ENCODE data around the gene OCA2.
"Not testable (repeated sequence)": the region's sequence is repeated elsewhere in the genome, so short reads cannot be mapped to it uniquely, and the experiment has no call there.

The OCA2 gene

GRCh38 chr15:28014623-28015200, 84.4 kb downstream of the OCA2 start:
- no peak for DNase-seq (ENCODE audit: low read depth in 1 of 2, low spot score in 1 of 2)
- Histone ChIP-seq H3K27ac (replicated peaks) (no peak overlapping the region), H3K27me3 (ENCODE audit: insufficient read depth, poor library complexity, severe bottlenecking) (no peaks in the 10 kb centered on the region), H3K4me3 (replicated peaks; ENCODE audit: insufficient read depth, low read length) (no peak overlapping the region)
- TF ChIP-seq GABPA (IDR thresholded peaks at IDR 0.05; ENCODE audit: low read depth) = no peak

GRCh38 chr15:28013976-28014375, 85.1 kb downstream of the OCA2 start:
- no peak for DNase-seq (ENCODE audit: low read depth in 1 of 2, low spot score in 1 of 2)
- no peak for TF ChIP-seq REST (IDR thresholded peaks at IDR 0.05; ENCODE audit: insufficient replicate concordance, low read depth)
- no peak for TF ChIP-seq CTCF (IDR thresholded peaks at IDR 0.05; ENCODE audit: insufficient read depth, low read length)
- TF ChIP-seq SPI1 (IDR thresholded peaks at IDR 0.05; ENCODE audit: borderline replicate concordance, low read depth) = no peak
- no peak overlapping the region for H3K4me3 ChIP-seq (replicated peaks; ENCODE audit: insufficient read depth, low read length)
- H3K27me3 ChIP-seq (ENCODE audit: insufficient read depth, poor library complexity, severe bottlenecking) = no peaks in the 10 kb centered on the region
- no peak overlapping the region for H3K27ac ChIP-seq (replicated peaks)

GRCh38 chr15:28013480-28013879, 85.6 kb downstream of the OCA2 start:
- no peaks in the 10 kb centered on the region for H3K27me3 ChIP-seq (ENCODE audit: insufficient read depth, poor library complexity, severe bottlenecking)
- DNase-seq (ENCODE audit: low read depth in 1 of 2, low spot score in 1 of 2) = no peak
- H3K4me3 ChIP-seq (replicated peaks; ENCODE audit: insufficient read depth, low read length) = no peak overlapping the region
- no peak for TF ChIP-seq SPI1 (IDR thresholded peaks at IDR 0.05; ENCODE audit: borderline replicate concordance, low read depth)
- TF ChIP-seq GABPA (IDR thresholded peaks at IDR 0.05; ENCODE audit: low read depth) = no peak
- no peak overlapping the region for H3K27ac ChIP-seq (replicated peaks)

GRCh38 chr15:28012231-28012630, 86.9 kb downstream of the OCA2 start:
- TF ChIP-seq REST (IDR thresholded peaks at IDR 0.05; ENCODE audit: insufficient replicate concordance, low read depth) (no peak), CTCF (IDR thresholded peaks at IDR 0.05; ENCODE audit: insufficient read depth, low read length) (no peak), GABPA (IDR thresholded peaks at IDR 0.05; ENCODE audit: low read depth) (no peak), SPI1 (IDR thresholded peaks at IDR 0.05; ENCODE audit: borderline replicate concordance, low read depth) (no peak), POLR2AphosphoS5 (IDR thresholded peaks at IDR 0.05; ENCODE audit: low read depth) (no peak)
- no peak for DNase-seq (ENCODE audit: low read depth in 1 of 2, low spot score in 1 of 2)
- H3K27ac ChIP-seq (replicated peaks) = no peak overlapping the region
- H3K27me3 ChIP-seq (ENCODE audit: insufficient read depth, poor library complexity, severe bottlenecking) = no peaks in the 10 kb centered on the region
- no peak overlapping the region for H3K4me3 ChIP-seq (replicated peaks; ENCODE audit: insufficient read depth, low read length)

- not testable (repeated sequence) for H3K27me3 ChIP-seq (ENCODE audit: insufficient read depth, poor library complexity, severe bottlenecking); H3K27ac ChIP-seq (replicated peaks); H3K4me3 ChIP-seq (replicated peaks; ENCODE audit: insufficient read depth, low read length); DNase-seq (ENCODE audit: low read depth in 1 of 2, low spot score in 1 of 2)
Observed at GRCh38 chr15:28008175-28008574, 90.9 kb downstream of the OCA2 start.

Data from HL-60 (cell line).